Measurements from ENCODE around the gene CCSER1. TPM values are rescaled to one million over a fixed set of nuclear protein-coding genes. Genes with fewer than 3 reads are reported as not detected.

CCSER1 gene
- total and polyA plus RNA-seq, 2 of the 8 experiments (the other 6 are each of a cell fraction or from before 2014, with no cell fraction given): 0.26 to 0.84 TPM

DNA sequence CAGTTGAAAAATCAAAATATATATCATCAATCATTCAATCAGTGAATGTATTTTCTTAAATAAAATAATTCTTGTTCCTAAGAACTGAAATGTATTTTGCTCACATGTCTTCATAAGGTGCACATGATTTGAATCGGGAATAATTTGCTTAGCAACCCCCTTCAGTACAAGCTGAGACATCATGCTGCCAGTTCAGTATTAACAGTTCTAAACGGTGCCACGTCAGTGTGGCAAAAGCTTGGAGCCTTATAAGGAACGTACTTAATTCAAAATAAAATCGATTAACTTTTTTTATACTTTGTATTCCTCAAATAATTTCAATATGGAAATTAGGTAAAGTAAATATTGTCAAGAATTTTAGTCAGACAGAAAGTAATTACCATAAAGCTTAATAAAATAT lies 287.9 kb downstream of the CCSER1 start:
- Histone ChIP-seq H3K4me2 (ENCODE audit: insufficient read depth in 1 of 2, low read depth in 2 of 2, low read length in 2 of 2) (no peak overlapping the region), H4K20me1 (replicated peaks in 1 of 2; ENCODE audit: control insufficient read depth in 1 of 2, insufficient read depth in 2 of 2, low read length in 2 of 2) (no peaks in the 10 kb centered on the region), H3K27me3 (replicated peaks in 1 of 4; ENCODE audit: control insufficient read depth in 3 of 4, extremely low read depth in 1 of 4, insufficient read depth in 3 of 4, low read length in 3 of 4) (no peaks in the 10 kb centered on the region), H3K27ac (ENCODE audit: low read depth, low read length) (no peak overlapping the region), H2AK5ac (ENCODE audit: low read depth, low read length) (no peak overlapping the region), H2BK12ac (ENCODE audit: low read depth, low read length) (no peak overlapping the region), H3K36me3 (ENCODE audit: control insufficient read depth in 2 of 4, insufficient read depth in 4 of 4, low read length in 3 of 4) (no peaks in the 10 kb centered on the region), H3K56ac (replicated peaks; ENCODE audit: insufficient read length, low read depth, low read length) (no peak overlapping the region), H3K9me3 (ENCODE audit: insufficient read depth in 2 of 2, low read depth in 1 of 2, low read length in 1 of 2) (no peaks in the 10 kb centered on the region), H2BK120ac (replicated peaks; ENCODE audit: low read depth, low read length) (no peak overlapping the region), H3K4me1 (replicated peaks in 1 of 4; ENCODE audit: control insufficient read depth in 3 of 4, insufficient read depth in 4 of 4, low read length in 3 of 4) (no peaks in the 10 kb centered on the region), H4K5ac (ENCODE audit: insufficient read length, low read depth, low read length) (no peak overlapping the region), H3K4ac (replicated peaks; ENCODE audit: insufficient read length, low read depth, low read length) (no peak overlapping the region), H3K18ac (ENCODE audit: extremely low read depth, low read length) (no peak overlapping the region), H2BK5ac (ENCODE audit: low read depth, low read length) (no peak overlapping the region), H3K79me2 (ENCODE audit: control insufficient read depth in 1 of 2, insufficient read depth in 2 of 2, low read length in 2 of 2) (no peaks in the 10 kb centered on the region), H3K79me1 (ENCODE audit: low read depth, low read length) (no peaks in the 10 kb centered on the region), H3K23me2 (ENCODE audit: low read depth, low read length) (no peaks in the 10 kb centered on the region), H4K8ac (ENCODE audit: extremely low read depth, insufficient read depth, low read length) (no peak overlapping the region), H3K23ac (ENCODE audit: insufficient read length) (no peak overlapping the region), H3K4me3 (ENCODE audit: extremely low read depth in 1 of 4, insufficient read depth in 2 of 4, low read depth in 3 of 4, low read length in 4 of 4) (no peak overlapping the region), H3K14ac (ENCODE audit: insufficient read length) (no peak overlapping the region), H2BK15ac (ENCODE audit: low read length) (no peak overlapping the region), H4K91ac (replicated peaks; ENCODE audit: insufficient read length, low read length) (no peak overlapping the region), H3K9ac (replicated peaks in 1 of 4; ENCODE audit: extremely low read depth in 1 of 4, low read depth in 3 of 4, low read length in 3 of 4) (no peak overlapping the region), H2AFZ (ENCODE audit: low read length) (no peak overlapping the region), H2BK20ac (ENCODE audit: low read length) (no peak overlapping the region)
- DNase-seq (ENCODE audit: low read depth in 1 of 2, low spot score in 2 of 2) (no peak), FAIRE-seq (no peak)
- 92% methylated on average over 5 of the region's 5 CpGs; no CpG with 5 or more reads in 1 of the 2 experiments for WGBS, 2 experiments (ENCODE audit: extremely low coverage in 1 of 2, insufficient coverage in 1 of 2, insufficient read length in 1 of 2, insufficient replicate concordance in 2 of 2, low coverage in 1 of 2, low lambda C conversion rate in 2 of 2, missing lambda C conversion rate in 1 of 2)
- POLR2A ChIA-PET (ENCODE audit: partially characterized antibody): no interaction called here
- CTCF ChIA-PET (ENCODE audit: partially characterized antibody): interaction anchor here (0.6 to 1.0 kb wide), 2 partner anchors 9 to 1302 kb away, joined by 3 to 4 read pairs; no protein-coding TSS in a partner anchor
- no peak for TF ChIP-seq CTBP2 (IDR thresholded peaks at IDR 0.05; ENCODE audit: borderline replicate concordance, insufficient read depth, insufficient read length, low read length)
- TF ChIP-seq TEAD4 (IDR thresholded peaks at IDR 0.05; ENCODE audit: low read depth, low read length): no peak
- no peak for TF ChIP-seq HDAC6 (IDR thresholded peaks at IDR 0.05; ENCODE audit: low read depth, low read length)
- TF ChIP-seq KDM4A (IDR thresholded peaks at IDR 0.05; ENCODE audit: low read depth, low read length, severe bottlenecking): no peak
- TF ChIP-seq MAFK (IDR thresholded peaks at IDR 0.05; ENCODE audit: low read depth, low read length): no peak
- TF ChIP-seq SP4 (IDR thresholded peaks at IDR 0.05; ENCODE audit: low read length): no peak
- TF ChIP-seq TBP (IDR thresholded peaks at IDR 0.05; ENCODE audit: low read depth, low read length): no peak
- no peak for TF ChIP-seq YY1 (IDR thresholded peaks at IDR 0.05; ENCODE audit: low read depth, low read length)
- TF ChIP-seq, protein P1, sequence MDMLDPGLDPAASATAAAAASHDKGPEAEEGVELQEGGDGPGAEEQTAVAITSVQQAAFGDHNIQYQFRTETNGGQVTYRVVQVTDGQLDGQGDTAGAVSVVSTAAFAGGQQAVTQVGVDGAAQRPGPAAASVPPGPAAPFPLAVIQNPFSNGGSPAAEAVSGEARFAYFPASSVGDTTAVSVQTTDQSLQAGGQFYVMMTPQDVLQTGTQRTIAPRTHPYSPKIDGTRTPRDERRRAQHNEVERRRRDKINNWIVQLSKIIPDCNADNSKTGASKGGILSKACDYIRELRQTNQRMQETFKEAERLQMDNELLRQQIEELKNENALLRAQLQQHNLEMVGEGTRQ (IDR thresholded peaks at IDR 0.05; ENCODE audit: low read length): no peak
- TF ChIP-seq POLR2AphosphoS5 (IDR thresholded peaks at IDR 0.05; ENCODE audit: low read depth, low read length): no peak
- no peak for TF ChIP-seq CHD1 (IDR thresholded peaks at IDR 0.05; ENCODE audit: low read depth, low read length)
- TF ChIP-seq ZNF274 (IDR thresholded peaks at IDR 0.05; ENCODE audit: borderline replicate concordance, extremely low read depth, low read length): no peak
- TF ChIP-seq FOSL1 (IDR thresholded peaks at IDR 0.05; ENCODE audit: insufficient read depth, low read depth, low read length): no peak
- no peak for TF ChIP-seq BRCA1 (IDR thresholded peaks at IDR 0.05; ENCODE audit: low read depth, low read length)
- no peak for TF ChIP-seq JUN (IDR thresholded peaks at IDR 0.05; ENCODE audit: low read depth, low read length)
